NCI-H2171 treated with DMSO at 0.1 percent for 48 hours (cell line): ENCODE results near the gene PRRC2B.
A peak's percentile ranks its signal among the peaks of the same experiment; 100 is the strongest.

Experiments used
- DNase-seq: peaks from one replicate; lab custom pipeline; 2025; lab: John Stamatoyannopoulos, UW

Gene PRRC2B

GRCh38 chr9:131516930-131517329 is 123.0 kb downstream of the PRRC2B start:
- DNase-seq, result no peak

DNA sequence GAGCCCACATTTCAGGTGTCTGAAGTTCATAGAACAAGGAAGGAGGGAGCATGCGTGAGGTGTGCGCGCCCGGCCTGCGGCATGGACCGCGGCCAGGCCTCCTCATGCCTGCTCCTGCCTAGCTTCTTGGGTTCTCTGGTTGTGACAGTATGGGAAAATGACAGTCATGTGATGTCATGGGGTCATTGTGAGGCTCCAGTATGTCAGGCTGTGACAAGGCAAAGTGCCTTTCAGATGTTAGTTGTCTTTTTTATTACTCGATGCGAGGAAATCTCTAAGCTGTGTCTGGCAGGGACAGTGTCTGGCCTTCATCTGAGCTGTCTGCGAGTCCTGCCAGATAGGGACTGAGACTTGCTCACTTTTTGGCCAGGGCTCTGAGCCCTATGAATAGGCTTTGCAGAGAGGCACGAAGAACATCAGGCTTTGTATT is 123.9 kb downstream of the PRRC2B start:
- no peak for DNase-seq

DNA sequence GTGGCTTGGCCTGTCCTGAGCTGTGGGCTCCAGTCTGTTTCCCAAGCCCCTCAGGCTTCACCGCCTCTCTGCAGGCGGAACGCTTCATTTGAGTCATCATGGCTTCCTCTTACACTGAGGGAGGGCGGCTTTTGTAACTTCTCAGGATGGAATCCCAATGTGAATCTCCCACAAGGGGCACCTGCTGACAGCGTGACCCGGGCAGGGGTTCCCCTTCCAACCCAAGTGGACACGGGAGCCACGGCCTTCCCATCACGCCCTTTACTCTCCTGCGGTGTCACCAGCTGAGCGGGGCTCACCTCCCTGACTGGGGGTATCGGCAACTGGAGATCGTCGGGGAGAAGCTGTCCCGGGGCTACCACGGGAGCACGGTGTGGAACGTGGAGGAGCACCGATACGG is 124.7 kb downstream of the PRRC2B start:
- no peak for DNase-seq

DNA sequence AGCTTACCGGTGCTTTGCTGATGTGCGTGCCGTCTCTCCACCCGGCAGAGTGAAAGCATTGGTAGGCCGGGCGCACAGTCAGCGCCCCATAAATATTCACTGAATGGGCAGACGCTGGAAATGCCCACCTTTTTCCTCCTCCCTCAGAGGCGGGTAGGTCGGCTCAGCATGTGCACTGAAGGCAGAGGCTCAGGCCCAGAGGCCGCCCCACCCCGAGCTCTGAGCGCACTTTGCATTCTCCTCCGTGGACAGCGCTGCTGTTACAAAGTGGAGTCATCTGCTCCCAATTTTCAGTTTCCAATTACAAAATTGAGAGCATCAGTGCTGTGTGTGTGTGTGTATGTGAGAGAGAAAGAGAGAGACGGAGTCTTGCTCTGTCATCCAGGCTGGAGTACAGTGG is 126.6 kb downstream of the PRRC2B start:
- DNase-seq, result no peak

GRCh38 chr9:131521203-131521602 is 127.3 kb downstream of the PRRC2B start:
- no peak for DNase-seq

DNA sequence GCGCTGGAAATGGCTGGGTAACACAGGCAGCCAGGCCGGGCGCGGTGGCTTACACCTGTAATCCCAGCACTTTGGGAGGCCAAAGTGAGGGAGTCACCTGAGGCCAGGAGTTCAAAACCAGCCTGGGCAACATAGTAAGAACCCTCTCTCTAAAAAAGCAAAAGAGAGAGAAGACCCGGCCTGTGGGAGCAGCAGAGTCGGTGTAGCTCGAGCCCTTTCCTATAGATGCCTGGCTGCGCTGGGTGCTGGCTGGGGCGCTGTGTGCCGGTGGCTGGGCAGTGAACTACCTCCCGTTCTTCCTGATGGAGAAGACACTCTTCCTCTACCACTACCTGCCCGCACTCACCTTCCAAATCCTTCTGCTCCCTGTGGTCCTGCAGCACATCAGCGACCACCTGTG is 127.9 kb downstream of the PRRC2B start:
- no peak for DNase-seq

DNA sequence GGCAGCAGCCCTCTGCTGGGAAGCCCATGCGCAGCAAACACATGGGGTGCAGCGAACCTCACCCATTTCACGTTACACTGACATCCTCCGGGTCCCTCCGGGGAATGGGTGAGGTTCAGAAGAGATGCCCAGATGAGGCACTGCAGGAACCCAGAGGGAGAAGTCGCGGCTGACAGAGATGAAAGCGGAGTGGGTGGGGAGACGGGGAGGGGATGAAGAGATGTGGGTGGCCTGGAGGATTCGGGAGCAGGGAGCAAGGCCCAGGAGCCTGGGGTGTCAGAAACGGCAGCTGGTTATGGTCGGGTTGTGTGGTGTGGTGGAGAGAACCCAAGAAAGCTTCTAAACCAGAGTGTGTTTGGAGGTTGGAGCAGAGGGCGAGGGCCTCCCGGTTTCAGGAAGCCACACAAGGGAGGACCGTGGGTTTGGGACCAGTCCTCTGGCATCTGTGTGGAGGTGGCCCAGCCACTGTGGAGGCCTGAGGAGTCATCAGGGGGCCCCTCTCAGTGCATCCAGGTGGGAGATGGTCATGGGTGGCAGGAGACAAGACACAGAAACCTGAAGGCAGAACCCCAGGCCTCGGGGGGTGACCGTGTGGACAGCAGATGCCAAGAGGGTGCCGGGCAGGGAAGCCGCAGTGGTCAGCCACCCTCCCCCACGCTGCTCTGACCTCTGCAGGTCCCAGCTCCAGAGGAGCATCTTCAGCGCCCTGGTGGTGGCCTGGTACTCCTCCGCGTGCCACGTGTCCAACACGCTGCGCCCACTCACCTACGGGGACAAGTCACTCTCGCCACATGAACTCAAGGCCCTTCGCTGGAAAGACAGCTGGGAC is 128.6 kb downstream of the PRRC2B start:
- no peak for DNase-seq

DNA sequence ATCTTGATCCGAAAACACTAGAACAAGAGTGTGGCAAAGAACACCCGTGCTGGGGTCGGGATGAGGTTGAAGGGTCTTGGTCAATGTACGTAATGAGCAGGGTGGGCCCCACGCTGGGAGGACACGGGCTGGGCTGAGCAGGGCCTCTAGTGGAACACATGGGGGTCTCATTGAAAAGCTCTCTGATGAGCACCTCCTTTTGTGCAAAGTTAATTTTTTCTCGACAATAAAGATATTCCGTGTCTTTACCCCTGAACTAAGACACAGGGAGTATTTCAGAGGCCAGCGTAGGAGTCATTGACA is 129.2 kb downstream of the PRRC2B start:
- DNase-seq, result no peak

GRCh38 chr9:131523451-131524435 is 129.9 kb downstream of the PRRC2B start:
- DNase-seq, result no peak

DNA sequence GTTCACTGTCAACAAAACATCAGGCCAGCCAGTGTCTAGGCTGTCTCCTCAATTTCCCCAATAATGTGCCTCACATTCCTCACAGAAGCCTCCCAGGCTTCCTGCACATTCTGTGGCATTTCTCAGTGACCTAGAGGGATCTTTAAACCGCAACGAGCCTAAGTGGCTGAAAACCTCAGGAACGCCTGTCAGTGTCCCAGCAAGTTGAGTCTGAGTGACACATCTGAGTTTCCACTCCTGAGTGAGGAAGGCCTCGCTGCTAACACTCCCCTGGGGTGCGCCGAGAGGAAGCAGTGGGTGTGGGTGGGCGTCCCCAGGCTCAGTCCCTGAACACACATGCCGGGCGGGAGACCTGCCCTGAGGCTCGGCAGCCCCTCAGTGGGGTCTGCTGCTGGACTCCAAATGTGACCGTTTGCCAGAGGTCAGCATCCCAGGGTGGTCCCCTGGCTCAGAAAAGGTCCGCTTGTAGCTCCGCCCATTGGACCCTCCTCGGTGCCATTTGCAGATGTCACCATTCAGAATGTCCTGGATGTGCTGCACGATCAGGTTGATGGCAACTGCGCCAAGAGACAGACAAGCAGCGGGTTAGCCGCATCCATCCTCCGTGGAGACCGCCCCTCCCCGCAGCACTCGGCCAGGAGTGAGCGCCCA is 130.9 kb downstream of the PRRC2B start:
- DNase-seq, result no peak

DNA sequence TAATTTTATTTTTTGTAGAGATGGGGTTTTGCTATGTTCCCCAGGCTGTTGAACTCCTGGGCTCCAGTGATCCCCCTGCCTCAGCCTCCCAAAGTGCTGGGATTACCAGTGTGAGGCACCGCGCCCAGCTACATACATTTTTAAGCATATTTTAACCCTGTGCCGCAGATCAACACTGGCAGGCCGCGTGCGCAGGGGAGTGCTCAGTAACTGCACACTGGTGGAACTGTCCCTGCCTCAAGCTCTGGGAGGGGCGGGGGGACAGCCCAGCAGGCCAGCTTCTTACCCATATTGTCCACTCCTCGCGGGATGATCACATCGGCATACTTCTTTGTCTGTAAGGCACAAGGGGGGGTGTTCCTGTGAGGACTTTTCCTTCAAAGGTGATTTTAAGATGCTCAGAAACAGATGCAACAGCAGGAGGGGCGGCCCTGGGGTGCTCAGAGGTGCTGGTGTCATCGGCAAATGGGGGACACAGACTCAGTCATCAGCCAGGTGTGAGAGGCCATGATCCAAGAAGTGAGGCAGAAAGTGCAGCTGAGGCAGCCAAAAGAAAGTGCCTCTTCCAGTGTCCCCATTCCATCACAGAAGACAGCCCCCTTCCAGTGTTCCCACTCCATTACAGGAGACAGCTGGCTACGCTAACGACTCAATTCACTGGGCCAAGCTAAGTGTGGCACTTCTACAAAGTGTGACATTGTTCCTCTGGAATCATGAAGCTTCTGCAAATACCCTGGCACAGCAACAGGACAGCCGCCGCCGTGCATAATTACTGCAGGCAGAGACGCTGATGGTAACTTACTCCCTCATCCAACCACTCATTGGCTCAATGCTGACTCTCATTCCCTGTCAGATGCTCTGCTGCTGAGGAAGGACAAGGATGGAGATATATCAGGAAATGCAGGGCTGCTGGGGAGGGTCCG is 132.0 kb downstream of the PRRC2B start:
- DNase-seq, result no peak

DNA sequence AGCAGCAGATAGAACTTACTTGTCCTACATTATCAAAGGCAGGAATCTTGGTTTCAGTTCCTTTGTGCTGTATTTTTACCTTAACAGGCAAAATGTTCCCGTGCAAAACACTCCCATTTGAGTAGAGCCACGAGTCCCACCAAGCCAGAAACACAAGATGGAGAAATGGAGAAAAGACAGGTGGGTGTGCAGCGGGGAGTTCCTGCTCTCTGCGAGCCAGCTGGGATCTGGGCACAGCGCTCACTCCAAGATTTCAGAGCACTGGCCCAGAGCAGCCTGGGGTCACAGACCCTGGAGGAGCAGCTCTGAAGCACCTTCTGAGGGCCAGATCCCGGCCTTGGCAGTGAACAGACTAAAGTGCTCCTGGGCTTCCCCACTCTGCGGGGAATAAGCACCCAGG is 134.3 kb downstream of the PRRC2B start:
- DNase-seq, result no peak

GRCh38 chr9:131528886-131529505 is 135.1 kb downstream of the PRRC2B start:
- no peak for DNase-seq

DNA sequence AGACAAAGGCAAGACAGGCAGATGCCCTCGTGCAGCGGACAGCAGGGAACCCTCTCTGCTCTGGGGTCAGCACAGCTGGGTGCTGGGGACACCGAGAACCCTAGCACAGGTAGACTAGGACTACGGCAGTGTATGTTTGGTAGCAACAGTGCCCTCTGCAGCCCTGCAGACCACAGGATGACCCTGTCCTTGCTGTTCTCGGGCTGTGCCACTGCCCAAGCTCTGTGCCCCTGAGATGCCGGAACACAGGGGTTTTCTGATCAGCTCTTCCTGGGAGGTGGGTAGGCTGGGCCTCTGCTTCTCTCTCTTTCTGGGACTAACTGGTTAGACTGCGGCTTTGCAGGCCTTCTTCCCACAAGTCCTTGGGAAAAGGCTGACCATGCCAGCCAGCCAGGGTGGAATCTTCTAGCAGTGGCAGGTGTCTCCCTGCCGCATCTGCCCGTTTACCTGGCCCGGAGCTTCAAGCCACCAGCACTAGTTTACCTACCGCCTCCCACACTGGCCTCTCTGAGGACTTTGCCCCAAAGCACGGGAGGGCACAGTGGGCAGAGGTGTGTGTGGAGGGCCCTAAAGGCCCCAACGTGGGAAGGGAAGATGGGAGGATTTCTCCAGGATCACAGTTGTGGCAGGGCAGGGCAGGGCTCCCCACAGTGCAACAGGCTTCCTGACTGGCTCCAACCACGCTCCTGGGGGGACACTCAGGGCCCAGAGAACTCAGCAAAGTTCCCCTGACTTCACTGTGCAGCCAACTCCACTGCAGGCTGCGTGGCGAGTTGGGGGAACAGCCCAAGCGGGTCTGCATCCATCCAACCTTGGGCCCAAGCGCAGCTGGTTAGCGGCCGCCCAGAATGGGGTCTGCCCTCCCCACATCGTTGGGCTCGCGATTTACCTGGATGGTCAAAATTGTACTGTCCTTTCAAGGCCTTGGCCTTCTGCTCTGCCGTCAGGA is 136.0 kb downstream of the PRRC2B start:
- DNase-seq, result no peak

- peak; percentile 16 for DNase-seq
Observed at GRCh38 chr9:131530546-131530919, 136.6 kb downstream of the PRRC2B start.

GRCh38 chr9:131530920-131531832 is 137.3 kb downstream of the PRRC2B start, which contains the start of gene UCK1:
UCK1 (minus strand) TSS chr9:131531263; CDS start chr9:131531174, 89 bp downstream.
- peak; percentile 87 for DNase-seq

DNA sequence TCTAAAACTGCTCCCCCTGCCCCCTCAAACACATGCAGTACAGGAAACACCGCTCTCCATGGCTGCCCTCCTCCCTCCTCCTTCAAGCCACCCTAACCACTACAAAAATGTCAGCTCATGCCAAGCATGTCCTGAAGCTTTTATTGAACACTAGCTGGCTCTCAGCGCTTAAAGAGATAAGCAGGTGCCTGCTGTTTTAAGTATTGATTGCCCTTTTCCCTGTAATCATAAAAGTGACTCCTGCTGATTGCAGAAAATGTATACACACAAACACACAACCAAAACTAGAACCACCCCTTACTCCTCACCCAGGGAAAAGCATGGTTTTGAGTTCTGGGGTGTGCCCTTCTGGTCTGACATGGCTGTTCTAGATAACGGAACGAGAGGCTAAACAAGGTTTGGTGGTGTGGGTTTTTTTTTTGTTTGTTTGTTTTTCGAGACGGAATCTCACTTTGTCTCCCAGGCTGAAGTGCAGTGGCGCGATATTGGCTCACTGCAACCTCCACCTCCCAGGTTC is 140.9 kb downstream of the PRRC2B start:
- DNase-seq, result no peak

DNA sequence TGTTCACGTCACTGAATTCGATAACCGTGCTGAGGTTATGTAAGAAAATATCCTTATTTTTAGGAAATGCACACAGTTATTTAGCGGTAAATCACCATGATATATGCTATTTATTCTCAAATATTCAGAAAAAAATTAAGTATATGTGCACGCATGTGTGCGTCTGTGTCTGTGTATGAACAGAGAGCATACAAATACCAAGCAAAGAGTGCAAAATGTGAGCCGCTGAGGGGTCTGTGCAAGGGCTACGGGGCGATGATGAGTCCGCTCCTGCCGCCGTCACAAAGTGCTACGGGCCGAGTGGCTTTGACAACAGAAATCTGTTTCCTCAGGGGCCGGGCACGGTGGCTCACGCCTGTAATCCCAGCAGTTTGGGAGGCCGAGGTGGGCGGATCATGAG is 144.1 kb downstream of the PRRC2B start:
- no peak for DNase-seq
